ENCODE results near the gene FBXW4. TPM values are rescaled to one million over a fixed set of nuclear protein-coding genes. Genes with fewer than 3 reads are reported as not detected.
A peak's percentile ranks its signal among the peaks of the same experiment; 100 is the strongest.

Gene FBXW4
- total RNA-seq (28.5 and 32.7 TPM in 2 replicates), polyA plus RNA-seq (13.1 and 15.5 TPM in 2 replicates)

DNA sequence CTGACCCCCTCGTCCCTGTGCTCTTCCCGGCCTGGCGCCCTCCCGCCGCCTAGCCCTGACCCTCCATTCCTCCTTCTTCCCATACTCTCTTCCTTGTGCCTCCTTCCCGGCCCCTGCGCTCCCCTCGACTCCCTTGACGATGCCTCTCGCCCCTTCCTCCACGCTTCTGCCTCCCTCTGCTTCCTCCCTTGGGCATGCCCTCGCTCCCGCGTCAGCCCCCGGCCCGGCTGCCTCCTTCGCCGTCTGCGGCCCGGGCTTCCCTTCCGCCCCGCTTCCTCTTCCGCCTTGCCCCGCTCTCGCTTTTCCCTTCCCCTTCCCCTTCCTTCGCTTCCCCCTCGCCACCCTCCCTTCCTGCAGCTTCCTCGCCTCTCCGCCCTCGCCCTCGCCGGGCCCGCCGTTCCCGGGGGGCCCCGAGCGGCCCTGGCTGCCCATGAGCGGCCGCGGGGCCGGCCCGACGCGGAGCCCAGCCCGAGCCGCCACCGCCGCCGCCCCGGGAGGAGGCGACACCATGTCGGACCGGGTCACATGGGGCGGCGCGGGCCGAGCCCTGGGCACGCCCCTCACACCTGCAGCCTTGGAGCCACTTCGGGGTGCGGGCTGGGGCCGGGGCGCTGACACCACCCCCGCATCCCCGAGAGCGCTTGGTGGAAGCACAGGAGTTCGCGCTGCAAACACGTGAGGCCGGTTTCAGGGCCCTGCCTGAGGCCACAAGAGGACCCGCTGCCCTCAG is at the start of gene FBXW4:
Gene FBXW4 (minus strand): TSS at position 497 of the 730 bp plus-strand sequence. CDS start 65 bp downstream, at position 432.
- H3K36me3 ChIP-seq (replicated peaks; ENCODE audit: insufficient read depth, low read depth): no peaks in the 10 kb centered on the region
- no peaks in the 10 kb centered on the region for H3K9me3 ChIP-seq (ENCODE audit: low read depth)
- H4K20me1 ChIP-seq (ENCODE audit: insufficient read depth, poor library complexity, severe bottlenecking): peaks cover 21% of the 10 kb centered on the region
- H3K4me3 ChIP-seq: peak within 1 kb of the TSS; percentile 98
- TF ChIP-seq CTCF (IDR thresholded peaks at IDR 0.05; ENCODE audit: poor library complexity) (no peak), EZH2phosphoT487 (IDR thresholded peaks at IDR 0.05; ENCODE audit: low read depth, severe bottlenecking, unreplicated experiment) (no peak), EZH2 (IDR thresholded peaks at IDR 0.05; ENCODE audit: borderline replicate concordance) (no peak)
- no peaks in the 10 kb centered on the region for H3K27me3 ChIP-seq
- peaks cover 56% of the 10 kb centered on the region for H3K79me2 ChIP-seq
- DNase-seq (ENCODE audit: low spot score): peak; percentile 79
- WGBS (ENCODE audit: low lambda C conversion rate, missing lambda C conversion rate): 5% methylated on average over 39 of the region's 70 CpGs
- peaks cover 32% of the 10 kb centered on the region for H3K4me1 ChIP-seq (ENCODE audit: insufficient read depth)
- no peaks in the 10 kb centered on the region for H3K9me2 ChIP-seq (replicated peaks; ENCODE audit: insufficient read depth)
- H3K27ac ChIP-seq: peak within 1 kb of the TSS; percentile 100
- H3K4me2 ChIP-seq: peak within 1 kb of the TSS; percentile 83
- H2AFZ ChIP-seq: peak within 1 kb of the TSS; percentile 69

- Histone ChIP-seq H3K9me2 (replicated peaks; ENCODE audit: insufficient read depth) (no peaks in the 10 kb centered on the region), H3K27me3 (no peaks in the 10 kb centered on the region), H3K4me2 (no peak overlapping the region), H3K4me1 (ENCODE audit: insufficient read depth) (peaks cover 11% of the 10 kb centered on the region), H3K9me3 (ENCODE audit: low read depth) (no peaks in the 10 kb centered on the region), H3K27ac (no peak overlapping the region), H3K36me3 (replicated peaks; ENCODE audit: insufficient read depth, low read depth) (no peaks in the 10 kb centered on the region), H4K20me1 (ENCODE audit: insufficient read depth, poor library complexity, severe bottlenecking) (no peaks in the 10 kb centered on the region), H2AFZ (no peak overlapping the region), H3K79me2 (no peaks in the 10 kb centered on the region), H3K4me3 (no peak overlapping the region)
- 90% methylated on average over 3 of the region's 3 CpGs for WGBS (ENCODE audit: low lambda C conversion rate, missing lambda C conversion rate)
- no peak for DNase-seq (ENCODE audit: low spot score)
- TF ChIP-seq EZH2phosphoT487 (IDR thresholded peaks at IDR 0.05; ENCODE audit: low read depth, severe bottlenecking, unreplicated experiment): no peak
- no peak for TF ChIP-seq CTCF (IDR thresholded peaks at IDR 0.05; ENCODE audit: poor library complexity)
- TF ChIP-seq EZH2 (IDR thresholded peaks at IDR 0.05; ENCODE audit: borderline replicate concordance): no peak
Measured at GRCh38 chr10:101744267-101744666, 49.3 kb upstream of the FBXW4 start.

DNA sequence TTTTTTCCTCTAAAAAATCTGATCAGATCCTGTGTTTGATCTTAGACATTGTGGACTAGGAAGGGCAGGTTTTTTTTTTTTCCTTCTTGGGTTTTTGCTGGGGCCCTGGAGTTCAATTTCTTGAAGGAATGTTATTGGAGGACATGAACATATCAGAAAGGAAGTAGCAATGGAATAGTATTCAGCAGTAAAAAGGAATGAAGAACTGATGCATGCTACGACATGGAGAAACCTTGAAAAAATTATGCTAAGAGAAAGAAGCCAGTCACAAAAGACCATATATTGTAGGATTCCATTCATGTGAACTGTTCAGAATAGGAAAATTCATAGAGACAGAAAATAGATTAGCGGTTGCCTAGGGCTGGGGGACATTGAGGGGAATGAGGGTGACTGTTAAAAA is 47.0 kb upstream of the FBXW4 start:
- Histone ChIP-seq H2AFZ (no peak overlapping the region), H3K36me3 (replicated peaks; ENCODE audit: insufficient read depth, low read depth) (no peaks in the 10 kb centered on the region), H3K9me3 (ENCODE audit: low read depth) (no peaks in the 10 kb centered on the region), H3K9me2 (replicated peaks; ENCODE audit: insufficient read depth) (no peaks in the 10 kb centered on the region), H3K4me1 (ENCODE audit: insufficient read depth) (peaks cover 11% of the 10 kb centered on the region), H3K27me3 (no peaks in the 10 kb centered on the region), H3K79me2 (no peaks in the 10 kb centered on the region), H3K27ac (no peak overlapping the region), H3K4me3 (no peak overlapping the region), H3K4me2 (no peak overlapping the region), H4K20me1 (ENCODE audit: insufficient read depth, poor library complexity, severe bottlenecking) (no peaks in the 10 kb centered on the region)
- no peak for DNase-seq (ENCODE audit: low spot score)
- 53% methylated on average over 2 of the region's 2 CpGs for WGBS (ENCODE audit: low lambda C conversion rate, missing lambda C conversion rate)
- no peak for TF ChIP-seq CTCF (IDR thresholded peaks at IDR 0.05; ENCODE audit: poor library complexity)
- no peak for TF ChIP-seq EZH2phosphoT487 (IDR thresholded peaks at IDR 0.05; ENCODE audit: low read depth, severe bottlenecking, unreplicated experiment)
- no peak for TF ChIP-seq EZH2 (IDR thresholded peaks at IDR 0.05; ENCODE audit: borderline replicate concordance)

Data from hepatocyte (in vitro differentiated cells).